ENCODE data around the gene UBE3A.

The UBE3A gene

GRCh38 chr15:25469377-25469776, 30.6 kb upstream of the UBE3A start:
- ATAC-seq: no peak
- no peak for TF ChIP-seq TCF4 (CRISPR knock-in tag; IDR thresholded peaks at IDR 0.05; ENCODE audit: borderline replicate concordance)
- no peak for TF ChIP-seq ZNF565 (CRISPR knock-in tag; conservative IDR thresholded peaks at IDR 0.05; ENCODE audit: low read depth)
- TF ChIP-seq SNAI2 (CRISPR knock-in tag; IDR thresholded peaks at IDR 0.05): no peak
- no peak for TF ChIP-seq POU6F1 (CRISPR knock-in tag; IDR thresholded peaks at IDR 0.05; ENCODE audit: borderline replicate concordance, low read depth)
- TF ChIP-seq ZFP3 (CRISPR knock-in tag; IDR thresholded peaks at IDR 0.05): no peak
- no peak for TF ChIP-seq TOX (CRISPR knock-in tag; IDR thresholded peaks at IDR 0.05; ENCODE audit: borderline replicate concordance)
- TF ChIP-seq, protein P1, sequence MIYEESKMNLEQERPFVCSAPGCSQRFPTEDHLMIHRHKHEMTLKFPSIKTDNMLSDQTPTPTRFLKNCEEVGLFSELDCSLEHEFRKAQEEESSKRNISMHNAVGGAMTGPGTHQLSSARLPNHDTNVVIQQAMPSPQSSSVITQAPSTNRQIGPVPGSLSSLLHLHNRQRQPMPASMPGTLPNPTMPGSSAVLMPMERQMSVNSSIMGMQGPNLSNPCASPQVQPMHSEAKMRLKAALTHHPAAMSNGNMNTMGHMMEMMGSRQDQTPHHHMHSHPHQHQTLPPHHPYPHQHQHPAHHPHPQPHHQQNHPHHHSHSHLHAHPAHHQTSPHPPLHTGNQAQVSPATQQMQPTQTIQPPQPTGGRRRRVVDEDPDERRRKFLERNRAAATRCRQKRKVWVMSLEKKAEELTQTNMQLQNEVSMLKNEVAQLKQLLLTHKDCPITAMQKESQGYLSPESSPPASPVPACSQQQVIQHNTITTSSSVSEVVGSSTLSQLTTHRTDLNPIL (CRISPR knock-in tag; IDR thresholded peaks at IDR 0.05; ENCODE audit: low read depth): no peak
- TF ChIP-seq TSHZ2 (CRISPR knock-in tag; IDR thresholded peaks at IDR 0.05): no peak
- no peak for TF ChIP-seq PATZ1 (CRISPR knock-in tag; IDR thresholded peaks at IDR 0.05; ENCODE audit: borderline replicate concordance)
- TF ChIP-seq ZNF70 (CRISPR knock-in tag; IDR thresholded peaks at IDR 0.05): no peak
- TF ChIP-seq ARNTL (CRISPR knock-in tag; IDR thresholded peaks at IDR 0.05; ENCODE audit: borderline replicate concordance, low read depth): no peak
- TF ChIP-seq OSR1 (CRISPR knock-in tag; IDR thresholded peaks at IDR 0.05): no peak
- no peak for TF ChIP-seq ZNF8 (CRISPR knock-in tag; IDR thresholded peaks at IDR 0.05)
- TF ChIP-seq PPARA (CRISPR knock-in tag; IDR thresholded peaks at IDR 0.05; ENCODE audit: borderline replicate concordance): no peak
- TF ChIP-seq BACH2 (CRISPR knock-in tag; IDR thresholded peaks at IDR 0.05; ENCODE audit: borderline replicate concordance): no peak
- TF ChIP-seq ESRRG (CRISPR knock-in tag; IDR thresholded peaks at IDR 0.05): no peak
- TF ChIP-seq CSRNP3 (CRISPR knock-in tag; IDR thresholded peaks at IDR 0.05): no peak

- no peak for ATAC-seq
- no peak for TF ChIP-seq ZNF8 (CRISPR knock-in tag; IDR thresholded peaks at IDR 0.05)
Measured at GRCh38 chr15:25468611-25469010, 29.8 kb upstream of the UBE3A start.

DNA sequence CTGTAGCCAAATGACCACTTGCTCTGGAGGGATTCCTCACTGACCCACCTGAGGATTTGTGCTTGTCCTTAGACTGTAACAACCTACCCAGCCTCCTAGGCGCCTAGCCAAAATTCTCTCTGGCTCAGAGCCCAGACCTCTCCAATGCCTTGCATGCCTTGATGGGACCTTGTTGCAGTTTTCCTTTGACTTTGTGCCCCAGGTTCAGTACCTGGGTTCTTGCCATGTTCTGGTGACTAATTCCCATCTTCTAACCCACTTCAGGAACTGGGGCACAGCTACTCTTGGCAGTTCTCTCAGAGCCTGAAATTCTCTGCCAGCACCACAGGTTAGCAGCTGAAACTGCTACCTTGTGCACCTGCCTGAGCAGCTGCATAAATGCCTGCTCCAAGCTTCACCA, 27.0 kb upstream of the UBE3A start:
- no peak for TF ChIP-seq ZC3H10 (CRISPR knock-in tag; IDR thresholded peaks at IDR 0.05)
- TF ChIP-seq RARB (CRISPR knock-in tag; IDR thresholded peaks at IDR 0.05): no peak
- TF ChIP-seq TSHZ2 (CRISPR knock-in tag; IDR thresholded peaks at IDR 0.05): no peak
- ATAC-seq: no peak
